NT2/D1 (cell line): Measurements from ENCODE around the gene OR2J2.
"Not testable (repeated sequence)": the region's sequence is repeated elsewhere in the genome, so short reads cannot be mapped to it uniquely, and the experiment has no call there.

Source experiments
- DNase-seq: peaks from one replicate; pipeline ENCODE4 v3.0.0-alpha.2; 2011; ENCODE audit warnings: low read depth, low spot score
- H3K27me3 ChIP-seq: 2 replicates; pipeline ENCODE4 v1.6.0; 2011; ENCODE audit warnings: mild to moderate bottlenecking; ENCODE audit not compliant: insufficient read length, insufficient read depth
- H3K36me3 ChIP-seq: 2 replicates; pipeline ENCODE4 v1.6.1; 2011; ENCODE audit warnings: mild to moderate bottlenecking, low read length, mixed read lengths; ENCODE audit not compliant: insufficient read depth, insufficient read length
- H3K4me1 ChIP-seq: 2 replicates; pipeline ENCODE4 v1.5.1; 2011; ENCODE audit not compliant: insufficient read depth, insufficient read length
- H3K4me3 ChIP-seq: 2 replicates; pipeline ENCODE4 v1.5.1; 2011; ENCODE audit warnings: low read depth; ENCODE audit not compliant: insufficient read length
- H3K9ac ChIP-seq: 2 replicates; pipeline ENCODE4 v1.6.0; 2011; ENCODE audit warnings: low read depth; ENCODE audit not compliant: insufficient read length
- H3K9me3 ChIP-seq: 2 replicates; pipeline ENCODE4 v1.5.1; 2011; ENCODE audit warnings: mild to moderate bottlenecking, low read length; ENCODE audit not compliant: insufficient read depth
- SUZ12 ChIP-seq: IDR thresholded peaks from 2 replicates; pipeline ENCODE4 v1.6.1; 2011; ENCODE audit not compliant: insufficient read length, insufficient read depth; ENCODE audit errors: extremely low read depth
- YY1 ChIP-seq: IDR thresholded peaks from 2 replicates; pipeline ENCODE4 v1.6.1; 2011; ENCODE audit not compliant: insufficient read length, insufficient read depth
- ZNF274 ChIP-seq: IDR thresholded peaks from 2 replicates; pipeline ENCODE4 v1.6.1; 2011; ENCODE audit warnings: mild to moderate bottlenecking, low read depth, low read length

Gene OR2J2

GRCh38 chr6:29170607-29171006 is at the start of gene OR2J2:
Gene OR2J2, plus strand, starts transcription at chr6:29170907. Its CDS starts 2,729 bp downstream, at chr6:29173636.
- not testable (repeated sequence) for H3K9me3 ChIP-seq, H3K36me3 ChIP-seq, H3K4me1 ChIP-seq, H3K27me3 ChIP-seq, H3K9ac ChIP-seq, H3K4me3 ChIP-seq, DNase-seq

GRCh38 chr6:29129326-29130012 is 41.2 kb upstream of the OR2J2 start:
- Histone ChIP-seq H3K36me3 (no peaks in the 10 kb centered on the region), H3K4me1 (no peaks in the 10 kb centered on the region), H3K27me3 (no peaks in the 10 kb centered on the region), H3K4me3 (no peak overlapping the region), H3K9ac (no peak overlapping the region), H3K9me3 (no peaks in the 10 kb centered on the region)
- TF ChIP-seq ZNF274 (no peak), SUZ12 (no peak), YY1 (no peak)
- DNase-seq: no peak

DNA sequence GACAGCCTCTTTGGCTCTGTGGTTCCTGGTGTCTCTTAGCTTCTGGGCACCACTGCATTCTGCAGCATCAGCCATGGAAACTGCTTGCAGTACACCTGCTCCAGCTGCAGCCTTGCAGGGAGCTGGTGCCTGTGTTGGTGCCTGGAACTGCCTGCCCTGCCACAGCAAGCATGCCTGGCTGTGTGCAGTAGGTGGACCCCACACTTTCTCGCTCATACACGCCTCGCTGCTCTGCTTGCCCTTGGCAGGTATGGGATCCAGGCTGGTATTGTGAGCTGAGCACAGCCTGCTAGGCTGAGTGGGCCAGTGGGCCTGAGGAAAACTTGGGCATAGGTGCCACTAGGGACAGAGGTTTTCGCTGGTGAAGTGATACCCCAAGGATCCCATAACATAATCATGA is 40.1 kb upstream of the OR2J2 start:
- TF ChIP-seq ZNF274 (no peak), YY1 (no peak), SUZ12 (no peak)
- H3K36me3 ChIP-seq: no peaks in the 10 kb centered on the region
- H3K4me1 ChIP-seq: no peaks in the 10 kb centered on the region
- H3K27me3 ChIP-seq: no peaks in the 10 kb centered on the region
- no peak for DNase-seq
- H3K9ac ChIP-seq: no peak overlapping the region
- H3K9me3 ChIP-seq: no peaks in the 10 kb centered on the region
- H3K4me3 ChIP-seq: no peak overlapping the region

DNA sequence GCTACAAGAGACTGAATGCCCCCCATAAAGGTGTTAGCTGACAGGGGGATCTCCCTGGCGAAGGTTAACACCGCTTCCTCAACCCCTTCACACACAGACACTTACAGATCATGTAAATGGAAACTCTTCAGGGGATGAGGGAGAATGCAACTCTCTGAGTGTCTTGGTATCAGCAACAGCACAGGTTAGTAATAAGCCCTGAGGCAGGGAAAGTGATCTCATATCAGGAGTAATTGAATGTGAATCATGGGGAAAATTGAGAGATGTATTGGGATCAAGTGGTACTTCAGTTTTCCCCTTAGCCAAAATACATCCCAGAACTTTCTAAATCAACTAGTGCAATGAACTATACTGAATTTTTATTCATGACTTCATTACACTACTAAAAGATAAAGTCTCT is 39.0 kb upstream of the OR2J2 start:
- DNase-seq: no peak
- no peak for TF ChIP-seq SUZ12
- no peak for TF ChIP-seq YY1
- no peak for TF ChIP-seq ZNF274

GRCh38 chr6:29137724-29138123 is 33.0 kb upstream of the OR2J2 start:
- H3K9me3 ChIP-seq: peaks cover 5% of the 10 kb centered on the region

More for the DNA sequence above, 39.0 kb upstream of the OR2J2 start:
- H3K27me3 ChIP-seq: no peaks in the 10 kb centered on the region
- no peaks in the 10 kb centered on the region for H3K36me3 ChIP-seq
- H3K4me3 ChIP-seq: no peak overlapping the region
- H3K9me3 ChIP-seq: no peaks in the 10 kb centered on the region
- no peak overlapping the region for H3K9ac ChIP-seq
- H3K4me1 ChIP-seq: no peaks in the 10 kb centered on the region

GRCh38 chr6:29141606-29142005 is 29.1 kb upstream of the OR2J2 start:
- H3K27me3 ChIP-seq: no peaks in the 10 kb centered on the region
- TF ChIP-seq ZNF274: no peak
- no peak for TF ChIP-seq YY1
- no peak for TF ChIP-seq SUZ12
- DNase-seq: no peak

More at GRCh38 chr6:29137724-29138123, 33.0 kb upstream of the OR2J2 start:
- DNase-seq: no peak
- Histone ChIP-seq H3K36me3 (no peaks in the 10 kb centered on the region), H3K27me3 (no peaks in the 10 kb centered on the region), H3K4me1 (no peaks in the 10 kb centered on the region), H3K4me3 (no peak overlapping the region), H3K9ac (no peak overlapping the region)
- no peak for TF ChIP-seq YY1
- no peak for TF ChIP-seq ZNF274
- TF ChIP-seq SUZ12: no peak

DNA sequence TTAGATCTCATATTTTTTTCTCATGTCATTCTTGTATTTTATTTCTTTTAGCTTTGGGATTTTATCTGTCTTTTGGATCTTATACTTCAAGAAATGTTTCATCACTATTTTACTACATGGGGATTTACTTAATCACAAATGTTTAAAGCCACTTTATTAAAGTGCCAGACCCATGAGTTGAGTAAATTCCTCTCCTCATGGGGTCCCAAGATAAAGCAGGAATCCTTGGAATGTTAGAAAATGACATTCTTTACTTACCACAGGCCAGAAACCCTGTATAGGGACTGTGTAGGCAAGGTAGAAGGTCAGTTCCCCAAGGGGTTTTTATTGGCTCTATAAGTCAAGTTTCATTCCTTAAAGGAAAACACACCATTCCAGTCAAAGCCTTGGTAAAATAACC is 28.4 kb upstream of the OR2J2 start:
- no peak for DNase-seq
- no peaks in the 10 kb centered on the region for H3K27me3 ChIP-seq
- no peaks in the 10 kb centered on the region for H3K4me1 ChIP-seq
- no peaks in the 10 kb centered on the region for H3K36me3 ChIP-seq
- H3K9me3 ChIP-seq: peaks cover 20% of the 10 kb centered on the region
- TF ChIP-seq YY1: no peak
- no peak for TF ChIP-seq ZNF274
- TF ChIP-seq SUZ12: no peak
- no peak overlapping the region for H3K4me3 ChIP-seq
- no peak overlapping the region for H3K9ac ChIP-seq

More at GRCh38 chr6:29141606-29142005, 29.1 kb upstream of the OR2J2 start:
- H3K9ac ChIP-seq: no peak overlapping the region
- H3K9me3 ChIP-seq: peaks cover 20% of the 10 kb centered on the region
- H3K36me3 ChIP-seq: no peaks in the 10 kb centered on the region
- H3K4me1 ChIP-seq: no peaks in the 10 kb centered on the region
- H3K4me3 ChIP-seq: no peak overlapping the region

DNA sequence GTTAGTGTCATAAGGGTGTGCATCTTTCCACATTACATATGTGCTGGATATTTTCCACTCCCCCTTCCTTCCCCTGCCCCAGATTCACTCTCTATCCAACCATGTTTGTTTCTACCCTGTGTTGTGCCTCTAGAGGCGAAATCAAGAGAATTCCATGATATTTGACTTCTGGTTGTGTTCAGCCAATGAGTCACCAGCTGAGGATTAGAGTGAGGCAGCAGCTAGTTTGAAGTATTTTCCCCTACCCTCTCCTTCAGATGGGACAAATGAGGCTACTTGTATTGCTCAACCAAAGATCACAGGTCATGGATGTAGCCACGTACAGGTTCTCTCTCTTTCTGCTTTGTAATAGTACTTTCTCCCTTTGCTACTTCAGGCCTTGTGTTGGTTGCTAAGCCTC is 24.5 kb upstream of the OR2J2 start:
- Histone ChIP-seq H3K9ac (no peak overlapping the region), H3K27me3 (no peaks in the 10 kb centered on the region), H3K9me3 (peaks cover 20% of the 10 kb centered on the region), H3K36me3 (no peaks in the 10 kb centered on the region), H3K4me1 (no peaks in the 10 kb centered on the region), H3K4me3 (no peak overlapping the region)
- DNase-seq: no peak
- TF ChIP-seq ZNF274 (no peak), SUZ12 (no peak)
